GM19240 (cell line): ENCODE measurements around the gene SORL1.

Experiments
- DNase-seq: peaks from one replicate; pipeline ENCODE4 v3.0.0; 2011; ENCODE audit warnings: low spot score; ENCODE audit not compliant: insufficient read length

The SORL1 gene

DNA sequence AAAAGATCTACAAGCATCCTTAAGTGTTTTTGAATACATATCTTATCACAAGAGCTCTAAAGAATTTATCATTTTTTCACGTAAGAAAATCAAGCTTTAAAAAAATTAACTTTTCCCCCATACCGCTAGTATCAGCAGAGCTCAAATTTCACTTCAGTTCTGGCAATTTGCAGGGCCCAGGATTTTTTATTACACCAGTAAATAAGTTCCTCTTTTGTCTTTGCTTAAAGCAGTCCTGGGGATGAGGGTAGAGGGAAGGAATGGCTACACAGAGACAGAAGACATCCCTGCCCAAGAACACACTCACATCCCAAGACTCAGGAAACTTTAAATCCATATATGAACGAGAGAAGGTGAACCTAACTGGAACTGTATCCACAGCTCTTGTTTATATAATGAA, 22.6 kb upstream of the SORL1 start:
- no peak for DNase-seq

DNA sequence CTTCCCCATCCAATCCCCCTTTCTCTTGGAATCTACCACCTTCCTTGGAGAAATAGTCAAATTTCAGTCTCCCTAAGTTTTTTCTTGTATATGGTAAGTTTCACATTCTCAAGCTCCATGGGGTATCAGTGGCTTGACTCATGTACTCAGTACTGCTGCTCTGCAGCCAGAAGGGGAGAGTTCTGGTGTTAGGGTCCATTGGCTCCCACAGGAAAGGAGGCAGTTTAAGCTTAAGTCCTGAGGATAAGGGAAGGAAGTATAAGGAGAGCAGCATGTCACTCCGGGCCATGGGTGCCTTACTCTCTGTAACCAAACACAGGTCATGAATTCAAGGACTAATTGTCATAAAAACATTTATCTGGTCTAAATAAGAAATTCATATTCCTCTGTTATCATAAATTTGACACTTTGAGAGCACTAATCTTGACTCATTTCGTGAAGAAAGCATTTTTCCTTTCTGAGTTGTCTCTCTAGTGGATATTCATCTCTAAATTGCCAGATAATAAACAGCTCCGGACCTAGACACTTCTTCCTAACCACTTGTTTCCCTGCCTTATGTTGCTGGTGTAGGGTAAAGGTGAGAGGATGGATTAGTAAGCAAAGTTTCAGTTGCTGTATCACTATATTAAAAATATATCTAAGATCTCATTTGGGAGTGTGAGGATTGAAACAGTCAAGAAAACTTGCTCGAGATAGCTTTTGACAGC, 20.1 kb upstream of the SORL1 start:
- no peak for DNase-seq

DNA sequence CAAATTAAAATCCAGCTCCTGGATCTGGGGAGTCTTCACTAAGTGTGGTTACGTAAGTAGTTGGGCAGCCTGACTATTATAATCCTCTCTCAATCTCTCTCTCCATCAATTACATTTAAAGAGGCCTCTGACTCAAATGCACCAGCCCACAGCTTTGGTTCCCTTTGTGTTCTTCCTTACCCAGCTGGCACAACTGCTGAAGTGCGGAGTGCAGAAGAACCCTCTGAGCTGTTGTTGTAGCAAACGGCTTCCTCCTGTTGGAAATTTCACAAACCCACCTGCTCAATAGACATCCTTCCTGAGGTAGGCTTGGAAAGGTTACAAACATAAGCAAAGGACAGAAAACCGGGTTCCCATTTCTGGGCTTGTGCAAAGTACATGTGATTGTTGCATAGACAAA, 17.0 kb upstream of the SORL1 start:
- DNase-seq, result no peak

DNA sequence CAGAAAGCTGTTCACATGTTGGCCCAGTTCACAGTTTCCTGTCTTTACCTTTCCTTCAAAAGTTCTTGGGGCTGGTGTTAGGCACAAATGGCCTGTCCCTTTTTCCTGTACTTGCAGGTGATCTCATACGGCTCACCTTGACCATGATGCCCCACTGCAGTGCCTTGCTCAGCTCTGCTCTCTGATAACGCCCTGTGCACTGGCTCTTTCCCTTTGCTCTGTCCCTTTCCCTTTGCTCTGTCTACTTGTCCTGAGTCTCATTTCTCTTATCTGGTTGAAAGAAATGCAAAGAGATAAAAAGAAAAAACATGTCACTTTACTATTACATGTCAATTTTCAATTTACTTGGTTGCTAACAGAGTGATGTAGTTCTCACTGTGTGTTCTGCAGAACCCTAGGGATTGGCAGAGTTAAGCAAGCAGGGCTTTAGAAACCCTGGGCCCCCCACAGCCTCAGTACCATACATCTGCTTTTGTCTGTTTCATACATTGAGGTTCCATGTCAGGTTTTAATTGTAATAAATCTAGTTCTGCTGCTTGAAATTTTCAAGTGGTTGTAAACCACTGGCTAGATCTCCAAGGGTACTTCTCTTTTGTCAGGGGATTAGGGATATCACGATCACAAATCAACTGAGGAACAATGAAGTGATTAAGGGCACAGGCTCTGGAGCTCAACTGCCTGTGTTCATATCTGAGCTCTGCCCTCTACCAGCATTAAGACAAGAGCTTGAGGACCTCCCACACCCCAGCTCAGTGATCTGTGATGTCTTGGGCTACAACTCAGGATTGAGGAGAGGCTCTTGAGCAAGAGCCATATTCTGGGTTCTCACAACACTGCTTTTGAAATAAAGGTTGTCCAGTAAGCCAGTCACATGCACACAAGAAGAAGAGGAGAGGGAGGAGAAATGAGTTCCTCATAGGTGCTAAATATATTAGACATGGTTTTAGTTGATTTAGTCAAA, 16.3 kb upstream of the SORL1 start:
- no peak for DNase-seq

DNA sequence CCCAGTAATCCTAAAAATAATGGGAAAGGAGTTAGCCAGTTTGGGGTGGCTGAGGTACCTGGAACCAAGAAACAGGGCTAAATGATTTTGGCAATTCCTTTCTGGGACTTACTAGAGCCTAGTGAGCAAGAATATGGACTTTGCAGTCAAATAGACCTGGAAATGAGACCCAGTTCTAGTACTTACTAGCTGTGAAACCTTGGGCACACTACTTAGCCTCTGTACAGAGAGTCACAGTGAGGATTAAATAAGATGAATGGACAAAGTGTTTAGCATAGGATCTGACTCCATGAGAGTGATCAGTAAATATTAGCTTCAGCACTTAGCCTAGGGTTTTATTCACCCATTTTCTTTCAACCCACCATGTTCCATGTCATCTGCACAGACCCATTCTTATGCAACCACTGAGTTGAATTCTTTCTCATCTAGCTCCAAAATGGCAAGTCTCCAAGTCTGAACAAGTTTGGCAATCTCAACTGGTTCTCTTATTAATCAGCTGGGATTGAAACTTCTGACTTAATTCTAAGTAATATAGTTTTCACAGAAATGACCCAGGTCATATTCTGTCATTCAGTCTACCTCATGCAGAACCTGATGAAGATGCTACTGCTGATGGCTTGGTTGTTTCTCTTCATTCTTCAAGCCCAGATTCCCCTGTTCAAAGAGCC, 15.0 kb upstream of the SORL1 start:
- DNase-seq, result no peak

DNA sequence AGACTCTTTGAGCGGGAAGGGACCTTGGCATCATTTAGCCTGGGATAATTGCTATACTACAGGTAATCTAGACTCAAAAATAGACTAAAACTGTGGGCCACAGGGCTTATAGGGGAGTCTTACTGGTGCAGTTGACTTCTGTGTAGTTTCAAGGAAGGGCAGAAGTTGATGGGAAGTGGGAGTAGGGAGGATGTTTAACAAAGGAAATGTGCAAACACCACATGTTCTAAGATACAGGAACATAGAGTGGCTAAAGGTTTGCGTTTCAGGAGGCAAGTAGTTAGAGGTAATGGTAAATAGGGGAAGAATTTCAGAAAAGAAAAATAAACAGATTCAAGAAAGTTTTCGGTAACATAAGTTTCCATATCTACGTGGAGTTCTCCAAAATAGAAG, 14.4 kb upstream of the SORL1 start:
- DNase-seq, result no peak

DNA sequence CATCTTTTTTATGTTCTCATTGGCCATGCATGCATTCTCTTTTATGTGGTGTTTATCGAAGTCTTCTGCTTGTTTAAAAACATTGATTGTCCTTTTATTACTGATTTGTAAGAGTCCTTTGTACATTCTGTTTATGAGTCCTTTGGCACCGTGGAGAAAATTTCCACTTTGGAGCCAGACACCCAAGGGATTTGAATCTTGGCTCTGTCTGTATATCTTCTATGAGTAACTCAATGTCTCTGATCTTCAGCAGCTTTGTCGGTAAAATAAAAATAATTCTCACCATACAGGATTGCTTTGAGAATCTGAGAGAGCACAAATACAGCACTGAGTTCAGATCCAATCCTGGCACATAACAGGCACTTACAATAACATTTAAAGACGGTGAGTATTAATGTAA, 12.8 kb upstream of the SORL1 start:
- DNase-seq, result no peak

DNA sequence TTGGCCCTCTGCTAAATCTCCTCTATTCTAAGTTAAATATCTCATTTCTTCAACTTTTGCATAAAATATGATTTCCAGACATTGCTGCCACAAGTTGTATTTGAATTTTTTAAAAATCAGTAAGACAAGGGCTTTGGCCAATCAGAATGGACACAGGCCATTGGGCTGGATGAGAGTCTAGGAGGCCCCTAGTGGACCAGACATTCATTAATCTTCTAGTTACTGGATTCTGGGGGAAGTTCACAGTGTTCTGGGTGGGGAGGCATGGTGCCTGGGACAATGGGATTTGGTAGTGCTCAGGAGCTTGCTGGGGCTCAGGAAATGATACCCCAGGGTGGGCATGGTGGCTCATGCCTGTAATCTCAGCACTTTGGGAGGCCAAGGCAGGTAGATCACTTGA, 12.4 kb upstream of the SORL1 start:
- DNase-seq, result no peak

DNA sequence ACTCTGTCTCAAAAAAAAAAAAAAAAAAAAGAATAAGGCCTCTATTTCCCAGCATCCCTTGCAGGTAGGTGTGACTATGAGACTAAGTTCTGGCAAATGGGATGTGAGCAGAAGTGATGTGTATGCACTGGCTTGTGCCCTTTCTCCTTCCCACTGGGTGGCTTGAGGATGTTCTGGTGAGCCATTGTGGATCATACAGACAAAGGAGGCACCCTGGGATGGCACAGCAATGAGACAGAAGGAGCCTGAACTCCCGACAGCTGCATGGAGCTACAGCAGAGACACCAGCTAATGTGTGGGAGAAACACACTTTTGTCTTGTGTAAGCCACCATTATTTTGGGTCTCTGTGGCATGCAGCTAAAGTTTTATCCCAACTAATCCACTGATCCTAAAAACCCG, 10.6 kb upstream of the SORL1 start:
- no peak for DNase-seq

DNA sequence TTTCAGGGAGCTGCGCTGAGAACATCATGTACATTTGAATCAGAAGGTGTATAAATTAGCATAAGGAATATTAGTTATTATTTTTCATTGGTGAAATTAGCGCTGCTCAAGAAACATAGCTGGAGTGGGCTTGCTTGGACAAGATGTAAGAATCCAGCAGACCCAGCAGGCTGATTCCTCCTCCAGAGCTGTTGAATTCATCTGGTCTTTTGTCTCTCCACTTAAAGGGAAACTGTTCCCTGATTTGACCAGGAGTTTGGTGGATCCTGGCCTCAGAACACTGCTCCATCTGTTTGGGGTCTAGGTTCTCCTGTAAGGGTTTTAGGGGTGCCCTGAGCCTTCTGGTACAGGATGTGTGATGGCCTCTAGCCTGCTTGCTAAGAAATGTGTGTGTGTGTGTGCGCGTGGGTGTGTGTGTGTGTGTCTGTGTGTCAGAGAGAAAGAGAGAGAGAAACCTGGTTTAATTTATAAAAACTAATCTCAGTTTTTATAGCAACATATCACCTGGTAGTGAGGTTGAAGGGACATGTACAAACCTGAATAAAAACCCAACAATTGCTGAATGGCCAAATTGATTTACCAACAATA, 8.3 kb upstream of the SORL1 start:
- no peak for DNase-seq

DNA sequence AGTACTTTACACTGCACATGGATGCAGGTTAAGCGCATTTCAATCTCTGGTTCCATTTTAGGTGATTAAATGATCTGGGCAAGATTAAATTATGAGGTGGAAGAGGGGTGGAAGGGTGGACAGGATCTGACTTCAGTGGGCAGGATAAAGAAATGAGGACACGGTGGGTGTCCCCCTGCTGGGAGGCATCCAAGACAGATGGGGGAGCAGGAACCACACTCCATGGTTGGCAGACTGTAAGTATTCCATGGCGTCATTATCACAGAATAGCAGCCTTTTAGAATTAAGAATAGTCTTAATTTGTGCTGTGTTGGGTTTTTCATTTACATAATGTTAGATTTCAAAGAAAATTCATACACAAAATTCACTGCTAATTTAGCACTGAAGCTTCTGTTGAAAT, 7.6 kb upstream of the SORL1 start:
- DNase-seq, result no peak

DNA sequence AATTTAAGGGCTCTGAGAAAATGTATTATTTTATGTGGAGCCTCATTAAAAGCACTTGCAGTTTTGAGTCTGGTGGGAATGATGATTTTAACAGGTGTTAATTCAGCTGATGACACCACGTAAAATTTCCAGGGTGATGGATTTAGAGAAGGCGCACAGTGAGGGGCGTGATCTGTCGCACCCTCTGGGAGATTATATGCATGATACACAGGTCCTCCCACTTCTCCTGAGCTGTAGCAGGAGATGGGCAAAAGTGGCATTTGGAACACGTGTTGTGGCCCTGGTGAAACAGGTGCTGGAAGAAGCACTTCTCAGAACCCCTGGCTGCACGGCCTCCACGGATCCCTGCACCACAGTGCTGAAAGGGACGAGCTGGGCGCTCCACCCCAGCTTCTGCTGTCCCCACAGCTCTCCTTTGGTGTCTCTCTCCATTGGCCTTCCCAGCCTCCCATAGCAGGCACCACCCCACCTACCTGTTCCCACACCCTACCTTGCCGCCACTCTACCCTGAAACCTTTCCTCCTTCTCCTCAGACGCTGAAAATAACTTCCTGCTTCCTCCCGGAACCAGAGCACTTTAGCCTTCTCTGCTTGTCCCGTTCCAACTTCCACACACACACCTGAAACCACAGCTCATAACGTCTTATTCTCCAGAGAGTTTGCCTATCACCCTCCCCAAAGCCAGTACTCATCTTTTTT, 6.9 kb upstream of the SORL1 start:
- DNase-seq, result no peak

DNA sequence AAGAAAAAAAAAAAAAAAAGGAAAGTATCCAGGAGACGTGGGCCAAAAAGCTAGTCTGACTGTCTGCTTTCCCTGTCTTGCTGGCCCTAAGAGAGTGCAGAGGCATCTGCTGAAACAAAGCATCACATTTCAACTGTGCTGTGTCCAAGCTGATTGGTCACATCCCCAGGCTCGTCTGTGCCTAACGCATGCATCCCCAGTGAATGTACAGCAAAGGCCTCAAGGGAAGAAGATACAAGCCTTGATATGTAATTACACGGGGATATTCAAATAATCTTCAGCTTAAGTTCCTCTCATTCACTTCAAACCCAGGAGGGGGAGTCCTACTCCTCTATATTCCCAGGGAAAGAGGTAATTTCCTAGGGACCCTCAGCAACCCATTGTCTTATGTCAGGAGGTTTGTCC, 5.4 kb upstream of the SORL1 start:
- no peak for DNase-seq

DNA sequence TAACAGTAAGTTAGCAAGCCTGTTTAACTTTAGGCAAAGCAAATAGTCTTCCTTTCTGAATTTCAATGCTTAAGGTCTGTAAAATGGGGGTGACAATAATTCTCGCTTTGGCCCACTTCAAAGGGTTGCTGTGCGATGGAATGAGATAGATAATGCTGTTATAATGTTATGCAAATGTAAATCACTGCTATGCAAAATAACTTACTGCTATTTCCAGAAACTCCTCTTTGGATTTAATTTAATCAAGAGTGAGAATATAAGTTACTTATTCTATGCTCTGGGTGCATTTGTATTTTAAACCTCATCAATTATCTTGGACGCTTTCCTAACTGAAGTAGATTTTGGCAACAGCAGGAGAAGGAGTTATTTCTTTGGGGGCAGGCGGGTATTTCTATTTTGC, 4.1 kb upstream of the SORL1 start:
- DNase-seq, result no peak

DNA sequence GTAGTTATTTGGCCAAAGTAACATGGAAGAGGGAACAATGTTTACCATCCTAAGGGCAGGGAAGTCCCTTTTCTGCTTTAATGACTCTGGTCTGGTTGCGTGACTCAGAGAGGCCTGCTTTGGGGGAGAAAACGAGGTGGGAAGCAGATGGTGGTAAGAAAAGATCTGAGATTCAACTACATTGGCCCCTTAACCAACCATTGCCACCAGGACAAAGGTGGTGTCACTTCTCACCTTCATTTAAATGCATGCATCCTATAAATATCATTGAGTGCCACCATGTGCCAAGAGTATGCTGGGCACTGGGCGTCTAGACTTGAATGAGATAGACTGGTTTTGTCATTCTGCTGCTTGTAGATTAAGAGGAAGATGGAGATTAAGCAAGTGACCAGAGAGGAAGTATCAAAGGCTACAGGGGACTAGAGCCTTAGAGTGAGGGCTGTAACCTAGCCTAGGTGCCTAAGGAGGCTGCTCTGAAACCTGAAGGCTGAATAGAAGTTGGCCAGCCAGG, 3.6 kb upstream of the SORL1 start:
- DNase-seq, result no peak

DNA sequence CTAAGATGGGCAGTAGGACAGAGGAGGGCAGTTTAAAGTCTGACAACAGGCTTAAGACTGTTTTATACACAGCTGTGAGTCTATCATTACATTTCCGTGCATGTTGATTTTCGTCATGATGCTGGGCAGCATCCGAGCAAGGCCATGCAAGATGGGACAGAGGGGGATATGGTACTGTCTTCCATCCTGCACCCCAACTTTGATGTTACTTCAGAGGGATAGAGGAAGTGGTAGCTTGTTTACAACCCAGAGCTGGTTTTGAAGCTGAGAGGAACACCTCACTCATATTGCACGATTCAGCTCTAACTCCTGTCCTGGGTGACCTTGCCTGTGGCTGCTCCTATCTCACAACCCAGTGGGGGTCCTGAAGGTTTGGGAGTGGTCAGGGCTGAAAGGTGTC, 3.0 kb upstream of the SORL1 start:
- no peak for DNase-seq

DNA sequence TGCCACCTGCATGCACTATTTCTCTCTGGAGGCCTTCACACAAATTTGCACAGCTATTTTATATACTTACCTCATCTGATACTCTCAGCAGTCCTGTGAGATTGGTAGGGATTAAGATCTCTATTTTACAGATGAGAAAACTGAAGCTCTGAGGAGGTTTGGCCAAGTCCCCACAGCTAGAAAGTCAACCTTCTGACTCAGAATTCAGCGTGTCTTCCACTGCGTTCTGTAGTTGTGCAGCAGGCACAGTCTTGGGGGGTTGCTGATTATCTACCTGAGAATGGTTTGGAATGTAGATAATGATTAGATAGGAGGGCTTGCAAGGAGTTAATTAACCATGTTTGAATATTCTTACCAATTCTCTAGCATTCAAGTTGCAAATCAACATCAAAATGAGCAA, 2.5 kb upstream of the SORL1 start:
- no peak for DNase-seq

DNA sequence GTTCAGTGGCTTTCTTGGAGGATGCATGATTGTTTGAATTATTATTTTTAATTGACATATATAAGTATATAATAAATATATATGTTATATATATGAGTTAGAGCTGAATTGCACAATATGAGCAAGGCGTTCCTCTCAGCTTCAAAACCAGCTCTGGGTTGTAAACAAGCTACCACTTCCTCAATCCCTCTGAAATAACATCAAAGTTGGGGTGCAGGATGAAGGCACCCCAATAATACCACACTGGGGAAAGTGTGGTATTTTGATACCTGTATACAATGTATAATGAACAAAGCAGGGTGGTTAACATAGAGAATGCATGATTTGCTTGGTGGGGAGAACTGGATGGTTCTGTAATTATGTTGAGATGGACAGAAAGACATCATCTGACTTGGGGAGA, 1.7 kb upstream of the SORL1 start:
- DNase-seq, result no peak

DNA sequence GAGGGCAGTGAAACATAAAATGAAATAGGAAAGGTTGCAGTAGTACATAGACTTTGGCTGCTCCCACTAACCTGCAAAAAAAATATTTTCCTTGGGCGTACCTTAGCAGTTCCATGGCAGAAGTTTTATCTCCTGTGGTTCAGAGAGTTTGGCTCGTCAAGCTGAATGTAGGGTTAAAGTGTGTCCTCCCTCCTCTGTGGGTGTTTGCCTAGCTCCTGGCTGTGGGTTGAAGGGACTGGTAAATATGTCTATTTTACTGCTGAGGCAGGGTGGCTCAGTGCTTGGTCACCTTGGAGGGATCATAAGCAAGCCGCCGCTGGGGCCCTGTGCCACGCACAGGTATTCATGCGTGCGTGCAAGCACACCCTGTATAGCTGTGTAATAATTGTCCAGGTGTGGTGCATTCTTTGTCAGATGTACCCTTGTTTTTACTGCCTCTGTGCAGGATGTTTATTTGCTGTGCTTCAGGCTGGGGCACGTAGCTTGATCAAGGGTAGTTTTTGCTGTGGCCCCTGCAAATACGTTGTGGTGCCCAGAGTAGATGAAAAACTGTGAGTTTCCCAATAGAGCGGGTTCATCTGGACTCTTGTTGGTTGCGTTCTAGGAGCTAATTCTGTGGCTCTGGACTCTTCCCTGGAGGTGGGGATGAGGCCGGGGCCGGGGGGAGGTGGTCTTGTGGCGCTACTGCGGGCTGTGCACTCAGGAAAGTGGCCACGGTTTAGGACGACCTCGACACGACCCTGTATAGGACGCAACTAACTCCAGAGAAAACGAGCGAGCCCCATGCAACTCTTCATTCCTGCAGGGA, 732 bp upstream of the SORL1 start:
- DNase-seq, result no peak

DNA sequence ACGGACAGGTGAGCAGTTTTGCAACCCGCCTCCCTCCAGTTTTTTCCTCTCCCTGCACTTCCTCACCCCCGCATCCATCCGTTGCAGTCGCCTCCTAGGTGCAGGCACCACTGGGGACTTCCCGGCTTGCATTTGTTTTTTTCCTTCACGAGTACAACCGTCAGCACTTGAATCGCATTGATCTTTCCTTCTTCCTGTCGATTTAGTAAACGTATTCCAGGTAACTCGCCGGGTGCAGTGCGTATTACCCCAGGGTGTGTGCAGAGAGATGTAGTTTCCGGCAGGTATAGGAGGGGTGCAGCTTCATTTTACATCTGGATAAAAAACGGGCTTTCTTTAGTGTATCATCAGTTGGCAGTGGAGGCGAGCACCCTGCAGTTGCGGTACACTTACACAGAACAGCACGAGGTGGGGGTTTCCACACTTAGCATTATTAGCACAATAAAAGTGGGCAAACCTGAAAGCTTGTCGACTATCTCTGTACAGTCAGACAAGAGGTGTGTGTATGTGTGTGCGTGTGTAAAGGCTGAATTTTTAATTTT, 566 bp downstream of the SORL1 start, which contains the start of gene SORL1-AS1:
Gene SORL1-AS1 (minus strand): TSS at position 359 of the 542 bp plus-strand sequence.
- no peak for DNase-seq
